HL-60/S4 treated with retinoic acid at 250 ng/mL for 4 days and 3 days (cell line): Measurements from ENCODE around the gene IFITM2.
"Not testable (repeated sequence)": the region's sequence is repeated elsewhere in the genome, so short reads cannot be mapped to it uniquely, and the experiment has no call there.

Source experiments
- in situ Hi-C: fragments of 300-500 bp; cut with MboI; formaldehyde crosslinking; loops from 2 replicates; pipeline ENCODE4 v1.7.0; 2022; ENCODE audit warnings: low sequenced_read_pairs

IFITM2 gene

DNA sequence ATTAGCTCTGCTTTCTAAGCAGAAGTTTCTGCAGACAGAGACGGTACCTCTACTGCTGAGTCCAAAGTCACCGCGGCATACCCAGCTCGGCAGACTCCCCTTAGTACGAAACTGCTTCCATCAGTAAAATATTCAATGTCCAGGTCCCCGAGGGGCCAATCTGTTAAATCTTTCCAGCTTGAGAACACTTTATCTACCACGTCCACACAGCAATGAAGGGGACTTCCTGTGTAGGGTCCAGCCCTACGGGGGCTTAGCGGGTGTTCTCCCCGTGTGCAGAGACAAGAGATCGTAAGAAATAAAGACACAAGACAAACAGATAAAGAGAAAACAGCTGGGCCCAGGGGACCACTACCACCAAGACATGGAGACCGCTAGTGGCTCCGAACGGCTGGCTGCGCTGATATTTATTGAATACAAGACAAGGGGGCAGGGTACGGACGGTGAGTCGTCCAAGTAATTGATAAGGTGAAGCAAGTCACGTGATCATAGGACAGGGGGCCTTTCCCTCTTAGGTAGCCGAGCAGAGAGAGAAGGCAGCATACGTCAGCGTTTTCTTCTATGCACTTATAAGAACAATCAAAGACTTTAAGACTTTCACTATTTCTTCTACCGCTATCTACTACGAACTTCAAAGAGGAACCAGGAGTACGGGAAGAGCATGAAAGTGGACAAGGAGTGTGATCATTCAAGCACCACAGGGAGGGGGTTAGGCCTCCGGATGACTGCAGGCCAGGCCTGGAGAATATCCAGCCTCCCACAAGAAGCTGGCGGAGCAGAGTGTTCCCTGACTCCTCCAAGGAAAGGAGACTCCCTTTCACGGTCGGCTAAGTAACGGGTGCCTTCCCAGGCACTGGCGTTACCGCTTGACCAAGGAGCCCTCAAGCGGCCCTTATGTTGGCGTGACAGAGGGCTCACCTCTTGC, 17.2 kb downstream of the IFITM2 start:
- in situ Hi-C loops, result not testable (repeated sequence)

DNA sequence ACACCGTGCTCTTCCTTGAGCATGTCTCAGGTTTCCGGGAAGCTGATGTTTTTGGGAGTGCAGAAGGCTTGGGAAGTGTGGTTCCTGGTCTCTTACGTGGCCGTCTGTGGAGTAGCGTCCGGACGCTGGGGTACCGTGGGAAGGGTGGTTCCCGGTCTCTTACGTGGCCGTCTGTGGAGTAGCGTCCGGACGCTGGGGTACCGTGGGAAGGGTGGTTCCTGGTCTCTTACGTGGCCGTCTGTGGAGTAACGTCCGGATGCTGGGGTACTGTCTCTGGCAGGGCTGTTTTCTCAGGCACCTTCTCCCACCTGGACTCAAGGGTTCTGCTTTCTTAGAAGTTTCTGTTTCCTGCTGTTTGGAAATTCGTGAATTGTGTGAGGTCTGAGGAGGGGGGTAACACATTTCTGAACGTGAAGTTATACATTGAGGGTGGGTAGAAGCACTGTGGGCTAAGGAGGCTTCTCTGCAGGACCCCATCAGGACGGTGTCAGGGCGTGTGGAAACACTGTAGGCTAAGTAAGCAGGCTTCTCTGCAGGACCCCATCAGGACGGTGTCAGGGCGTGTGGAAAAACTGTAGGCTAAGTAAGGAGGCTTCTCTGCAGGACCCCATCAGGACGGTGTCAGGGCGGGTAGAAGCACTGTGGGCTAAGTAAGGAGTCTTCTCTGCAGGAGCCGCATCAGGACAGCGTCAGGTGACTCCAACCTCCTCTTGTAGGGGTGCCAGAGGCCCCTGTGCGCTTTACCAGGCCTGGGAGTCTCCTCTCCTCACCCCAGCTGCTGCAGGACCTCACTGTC, 18.4 kb downstream of the IFITM2 start:
- in situ Hi-C loops, result no loop called here

DNA sequence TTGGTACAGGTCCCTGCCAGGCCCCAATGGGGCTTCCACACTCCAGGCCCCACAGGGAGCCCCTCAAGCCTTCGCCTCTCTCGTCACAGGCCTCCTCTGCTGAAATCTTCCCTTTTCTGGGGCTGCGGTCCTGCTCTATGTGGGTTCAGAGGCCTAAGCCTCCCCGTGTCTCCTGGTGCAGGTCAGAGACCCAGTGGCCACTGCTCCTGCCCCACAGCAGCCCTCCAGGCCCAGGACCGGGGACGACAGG, 18.9 kb downstream of the IFITM2 start:
- in situ Hi-C loops, result no loop called here

DNA sequence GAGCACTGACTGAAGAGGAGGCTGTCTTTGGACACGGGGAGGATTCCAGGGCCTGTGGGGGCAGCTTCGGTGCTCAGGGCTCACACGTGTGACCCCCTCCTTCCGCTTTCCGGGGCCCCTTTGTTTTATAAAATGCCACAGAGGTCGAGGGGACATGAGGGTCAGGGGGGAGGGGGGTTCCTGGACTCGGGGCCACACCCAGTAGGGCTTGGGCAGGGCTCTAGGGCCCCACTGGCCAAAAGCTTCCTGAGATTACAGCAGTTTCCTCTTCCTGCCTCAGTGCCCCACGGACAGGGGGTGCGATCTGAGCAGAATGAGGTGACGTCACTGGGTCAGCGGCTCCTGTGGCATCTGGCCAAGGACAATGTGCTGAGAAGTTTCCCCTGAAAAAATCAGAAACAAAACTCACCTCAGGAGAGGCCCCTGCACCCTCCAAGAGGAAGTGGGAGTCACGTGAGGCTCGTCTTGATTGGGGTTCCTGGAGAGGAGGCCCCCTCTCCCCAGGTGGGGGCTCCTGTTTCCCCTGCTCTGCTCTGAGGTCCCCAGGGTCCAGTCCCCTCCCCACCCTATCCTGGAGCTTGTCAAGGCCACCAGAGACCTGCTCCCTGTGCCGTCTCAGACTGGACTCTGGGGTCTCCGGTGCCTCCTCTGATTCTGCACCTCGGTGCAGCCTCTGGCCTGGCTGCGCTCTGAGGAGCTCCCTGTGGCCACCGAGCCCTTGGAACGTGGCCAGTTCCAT, 19.4 kb downstream of the IFITM2 start:
- in situ Hi-C loops, result no loop called here

DNA sequence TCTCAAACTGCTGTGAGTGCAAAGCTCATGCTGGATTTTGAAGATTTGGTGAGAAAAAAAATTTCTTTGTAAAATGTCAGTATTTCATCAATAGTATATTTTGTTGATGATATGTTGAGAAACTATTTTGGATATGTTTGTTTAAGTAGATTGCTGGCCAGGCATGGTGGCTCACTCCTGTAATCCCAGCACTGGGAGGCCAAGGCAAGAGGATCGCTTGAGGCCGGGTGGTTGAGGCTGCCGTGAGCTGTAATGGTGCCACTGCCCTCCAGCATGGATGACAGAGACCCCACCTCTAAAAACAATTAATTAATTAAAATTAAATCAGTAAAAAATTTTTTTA, 19.9 kb downstream of the IFITM2 start:
- in situ Hi-C loops, result no loop called here

DNA sequence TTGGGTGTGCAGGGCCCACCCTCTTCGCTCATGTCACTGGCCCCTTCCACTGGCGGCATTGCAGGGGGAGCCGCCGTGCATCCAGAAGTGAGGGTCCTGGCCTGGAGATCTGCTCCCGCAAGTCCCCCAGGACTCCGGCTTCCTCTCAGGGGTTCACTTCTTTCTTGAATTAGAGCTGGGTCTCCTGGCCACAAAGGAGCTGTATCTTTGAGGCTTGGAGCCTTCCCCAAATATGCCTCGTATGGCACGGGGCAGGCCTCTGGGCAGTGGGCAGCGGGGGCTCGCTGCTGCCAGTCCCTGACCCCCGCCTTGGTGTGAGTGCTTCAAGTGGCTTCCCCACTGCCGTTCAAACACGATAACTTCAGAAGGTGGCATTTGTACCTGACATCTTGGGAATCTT, 20.4 kb downstream of the IFITM2 start:
- in situ Hi-C loops, result no loop called here

DNA sequence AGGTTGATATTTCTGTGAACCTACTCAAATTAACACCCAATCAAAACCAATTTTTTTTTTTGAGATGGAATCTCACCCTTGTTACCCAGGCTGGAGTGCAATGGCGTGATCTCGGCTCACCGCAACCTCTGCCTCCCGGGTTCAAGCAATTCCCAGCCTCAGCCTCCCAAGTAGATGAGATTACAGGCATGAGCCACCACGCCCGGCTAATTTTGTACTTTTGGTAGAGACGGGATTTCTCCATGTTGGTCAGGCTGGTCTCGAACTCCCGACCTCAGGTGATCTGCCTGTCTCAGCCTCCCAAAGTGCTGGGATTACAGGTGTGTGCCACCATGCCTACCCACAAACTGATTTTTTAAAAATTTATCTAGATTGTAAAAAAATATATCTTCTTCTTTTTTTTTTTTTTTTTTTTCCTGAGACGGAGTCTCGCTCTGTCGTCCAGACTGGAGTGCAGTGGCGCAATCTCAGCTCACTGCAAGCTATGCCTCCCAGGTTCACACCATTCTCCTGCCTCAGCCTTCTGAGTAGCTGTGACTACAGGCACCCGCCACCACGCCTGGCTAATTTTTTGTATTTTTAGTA, 21.0 kb downstream of the IFITM2 start:
- in situ Hi-C loops, result not testable (repeated sequence)

DNA sequence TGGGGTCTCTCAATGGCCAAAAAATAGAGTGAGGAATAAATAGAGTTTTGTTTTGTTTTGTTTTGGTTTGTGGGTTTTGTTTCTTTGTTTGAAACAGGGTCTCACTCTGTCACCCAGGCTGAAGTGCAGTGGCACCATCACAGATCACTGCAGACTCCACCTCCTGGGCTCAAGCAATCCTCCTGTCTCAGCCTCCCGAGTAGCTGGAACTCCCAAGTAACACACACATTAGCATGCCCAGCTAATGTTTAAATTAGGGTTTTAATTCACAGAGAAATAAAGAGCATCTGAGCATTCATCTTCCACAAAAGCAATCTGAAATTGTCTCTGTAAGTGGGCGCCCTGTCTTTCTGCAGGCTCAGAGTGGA, 22.3 kb downstream of the IFITM2 start:
- in situ Hi-C loops, result no loop called here

DNA sequence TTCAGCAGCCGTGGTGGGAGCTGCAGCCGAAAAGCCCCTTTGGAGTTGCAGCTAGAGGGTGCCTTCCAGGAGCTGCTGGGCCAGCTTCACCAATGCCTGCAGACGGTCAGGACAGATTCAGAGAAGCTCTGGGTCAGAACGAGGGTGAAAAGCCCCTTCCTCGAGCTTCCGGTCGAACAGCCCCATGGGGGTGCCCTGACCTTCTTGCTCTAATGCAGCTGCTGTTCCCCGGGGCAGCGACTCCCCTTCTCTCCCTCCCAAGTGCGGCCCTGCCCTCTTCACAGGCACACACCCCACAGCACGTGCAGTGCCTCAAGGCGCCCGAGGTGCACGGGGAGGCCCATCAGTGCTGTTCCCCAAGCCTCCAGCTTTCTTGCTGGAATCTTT, 22.7 kb downstream of the IFITM2 start:
- in situ Hi-C loops, result no loop called here

DNA sequence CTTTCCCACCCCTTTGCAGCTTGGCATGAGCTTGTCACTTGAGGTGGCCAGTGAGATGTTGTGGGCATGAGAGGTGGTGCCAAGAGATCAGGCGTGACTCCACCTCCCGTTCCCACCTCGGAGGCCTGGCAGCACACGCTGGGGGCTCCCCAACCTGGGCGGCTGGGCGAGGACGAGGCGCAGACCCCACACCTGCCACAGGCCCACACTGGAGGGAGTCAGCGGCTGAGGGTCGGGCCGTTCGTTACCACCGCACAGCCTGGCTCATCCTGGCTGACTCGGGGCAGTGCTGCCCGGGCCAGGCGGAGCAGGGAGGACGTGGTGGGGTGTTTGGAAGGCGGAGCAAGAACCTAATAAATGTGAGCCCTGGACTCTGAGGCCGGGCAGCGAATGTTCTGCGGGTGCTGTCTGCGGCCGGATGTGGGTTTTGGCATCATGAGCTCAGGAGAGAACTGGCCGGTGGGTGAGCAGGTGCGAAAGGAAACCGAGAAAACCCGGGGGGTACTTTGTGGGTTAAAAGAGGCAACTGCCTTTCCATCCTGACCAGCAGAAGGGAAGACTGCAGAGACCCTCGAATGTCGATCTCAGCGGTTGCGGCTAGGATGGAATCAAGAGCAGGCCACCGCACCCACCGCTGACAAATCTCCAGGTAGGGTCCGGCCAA, 23.2 kb downstream of the IFITM2 start:
- in situ Hi-C loops, result no loop called here

DNA sequence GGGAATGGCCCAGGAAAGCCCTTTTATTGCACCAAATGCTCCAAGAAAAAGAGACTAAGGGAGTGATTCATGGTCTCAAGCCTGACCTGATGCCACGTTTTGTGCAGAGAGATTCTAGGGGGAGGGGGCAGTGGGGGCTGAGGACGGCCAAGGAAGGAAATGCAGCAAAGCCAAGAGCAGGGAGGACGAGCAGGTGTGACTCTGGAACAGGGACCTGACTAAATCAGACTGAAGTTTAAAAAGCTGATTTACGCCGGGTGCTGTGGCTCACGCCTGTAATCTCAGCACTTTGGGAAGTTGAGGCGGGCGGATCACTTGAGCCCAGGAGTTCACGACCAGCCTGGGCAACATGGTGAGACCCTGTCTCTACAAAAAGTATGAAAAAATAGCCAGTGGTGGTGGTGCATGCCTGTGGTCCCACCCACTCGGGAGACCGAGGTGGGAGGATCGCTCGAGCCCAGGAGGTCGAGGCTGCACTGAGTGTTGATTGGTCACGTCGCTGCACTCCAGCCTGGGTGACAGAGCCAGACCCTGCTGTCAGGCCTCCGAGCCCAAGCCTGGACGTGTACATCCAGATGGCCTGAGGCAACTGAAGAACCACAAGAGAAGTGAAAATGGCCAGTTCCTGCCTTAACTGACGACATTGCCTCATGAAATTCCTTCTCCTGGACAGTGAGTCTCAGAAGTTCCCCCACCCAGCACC, 23.9 kb downstream of the IFITM2 start:
- in situ Hi-C loops, result no loop called here

DNA sequence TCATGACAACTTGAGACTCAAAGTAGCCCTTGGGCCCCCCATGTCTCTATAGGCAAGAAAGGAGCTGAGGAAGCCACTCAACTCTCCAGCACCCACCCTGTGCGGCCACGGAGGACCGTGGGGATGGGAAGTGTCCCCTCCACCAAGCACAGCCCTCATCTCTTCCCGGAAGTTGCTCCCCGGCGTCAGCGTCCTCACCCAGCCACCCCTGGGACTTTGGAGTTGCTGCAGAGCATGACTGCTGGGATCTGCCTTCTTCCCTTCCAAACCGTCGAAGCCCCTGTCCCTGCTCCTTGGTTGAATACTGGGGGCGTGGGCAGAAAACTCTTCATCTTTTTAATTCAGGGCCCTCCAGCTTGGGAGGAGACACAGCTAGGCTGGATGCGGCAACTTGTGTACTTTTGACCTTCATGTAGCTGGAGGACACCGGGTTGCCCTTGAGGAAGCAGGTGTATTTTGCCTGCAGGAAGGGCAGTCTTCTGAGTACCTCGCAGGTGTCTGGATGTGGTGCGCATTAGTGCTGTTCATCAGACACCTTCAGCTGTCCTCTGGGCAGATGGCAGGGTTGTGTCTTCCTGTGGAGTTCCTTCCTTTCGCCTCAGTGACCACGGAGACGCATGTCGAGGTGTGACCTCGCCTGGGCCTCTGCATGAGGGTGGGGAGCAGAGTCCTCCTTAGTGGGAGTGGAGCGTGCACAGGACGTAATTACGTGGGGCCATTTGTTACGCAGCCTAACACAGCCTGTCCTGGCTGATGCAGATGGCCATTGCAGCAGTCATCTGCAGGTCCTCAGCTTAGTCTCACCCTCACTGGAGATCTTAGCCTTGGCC, 25.2 kb downstream of the IFITM2 start:
- in situ Hi-C loops, result no loop called here

DNA sequence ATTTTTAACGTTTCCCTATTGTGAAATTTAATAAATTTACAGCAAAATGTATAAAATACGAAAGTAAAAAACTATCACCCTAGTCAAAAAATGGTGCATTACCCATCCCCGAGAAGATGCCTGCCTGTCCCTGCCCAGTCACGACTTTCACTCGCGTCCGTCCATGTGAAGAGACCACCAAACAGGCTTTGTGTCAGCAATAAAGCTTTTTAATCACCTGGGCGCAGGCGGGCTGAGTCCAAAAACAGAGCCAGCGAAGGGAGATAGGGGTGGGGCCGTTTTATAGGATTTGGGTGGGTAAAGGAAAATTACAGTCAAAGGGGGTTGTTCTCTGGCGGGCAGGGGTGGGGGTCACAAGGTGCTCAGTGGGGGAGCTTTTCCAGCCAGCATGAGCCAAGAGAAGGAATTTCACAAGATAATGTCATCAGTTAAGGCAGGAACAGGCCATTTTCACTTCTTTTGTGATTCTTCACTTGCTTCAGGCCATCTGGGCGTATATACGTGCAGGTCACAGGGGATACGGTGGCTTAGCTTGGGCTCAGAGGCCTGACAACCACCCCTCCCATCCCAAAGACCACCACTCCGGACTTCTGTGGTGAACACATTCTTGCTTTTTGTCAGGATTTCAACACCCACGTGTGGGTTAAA, 26.1 kb downstream of the IFITM2 start:
- in situ Hi-C loops, result not testable (repeated sequence)

DNA sequence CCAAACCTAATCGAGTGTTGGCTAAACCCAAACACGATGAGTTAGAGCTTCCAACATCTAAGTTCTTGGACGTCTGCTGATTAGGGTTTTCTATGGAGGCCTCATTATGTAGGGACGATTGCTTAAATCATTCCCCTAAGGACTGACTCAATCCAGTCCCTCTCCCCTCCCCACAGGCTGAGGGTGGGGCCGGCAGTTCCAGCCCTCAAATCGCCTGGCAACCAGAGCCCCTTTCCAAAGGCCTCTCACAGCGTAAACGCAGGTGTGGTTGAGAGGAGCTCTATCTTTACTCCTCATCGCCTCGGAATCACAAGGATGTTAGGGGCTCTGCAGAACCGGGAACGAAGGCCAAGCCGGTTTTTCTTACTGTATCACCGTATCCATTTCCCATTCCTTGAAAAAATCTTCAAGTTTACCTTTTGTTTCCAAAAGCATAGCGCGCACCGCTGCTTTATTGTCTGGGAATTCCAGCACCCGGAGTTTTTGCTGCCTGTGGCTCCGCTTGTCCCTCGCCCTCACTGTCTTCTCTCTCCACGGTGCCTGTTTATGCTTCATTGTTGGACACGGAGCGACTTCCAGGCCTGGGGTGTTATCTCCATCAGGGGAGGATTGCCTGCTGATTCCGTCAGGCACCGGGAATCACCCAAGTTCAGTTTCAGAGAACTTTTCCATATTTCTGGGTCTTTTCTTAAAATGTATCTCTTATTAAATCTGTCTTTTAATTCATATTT, 26.8 kb downstream of the IFITM2 start:
- in situ Hi-C loops, result no loop called here

DNA sequence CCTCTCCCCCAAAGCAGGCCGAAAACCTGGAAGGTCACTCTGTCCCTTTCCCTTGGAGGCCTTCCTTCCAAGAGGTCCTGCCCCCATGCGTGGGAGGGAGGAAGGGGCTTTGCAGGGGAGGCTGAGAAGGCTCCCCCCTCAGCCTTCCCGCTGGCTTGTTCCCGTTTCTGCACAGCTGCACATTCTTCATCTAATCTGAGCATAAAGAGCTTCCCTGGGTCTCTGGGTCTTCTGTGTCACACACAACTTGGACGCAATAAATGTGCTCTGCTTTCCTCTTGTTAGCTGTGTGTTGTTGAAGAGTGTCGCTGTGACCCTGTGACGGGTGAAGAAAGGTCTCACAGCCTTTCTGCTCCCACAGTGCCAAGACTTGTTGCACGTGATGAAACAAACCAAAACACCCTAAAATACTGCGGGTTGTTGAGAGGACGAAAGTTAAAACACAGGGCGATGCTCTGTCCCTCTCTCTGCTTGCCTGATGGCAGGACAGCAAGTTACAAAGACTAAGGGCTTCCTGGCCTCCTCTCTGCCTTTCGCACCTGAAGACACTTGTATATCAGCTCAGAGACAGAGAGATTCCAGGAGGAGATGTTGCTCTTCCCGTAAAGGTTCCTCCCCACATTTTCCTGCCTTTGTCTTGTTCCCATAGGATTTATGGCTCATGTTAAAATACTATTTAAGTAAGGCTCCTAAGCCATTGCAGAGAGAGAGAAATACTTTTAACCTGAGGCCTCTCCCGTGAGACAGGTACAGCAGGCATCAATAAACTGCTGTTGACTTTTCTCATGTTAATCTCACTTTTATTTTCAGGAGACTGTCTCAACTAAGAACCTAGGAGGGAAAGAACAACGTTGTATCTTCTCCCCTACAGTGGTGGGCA, 28.4 kb downstream of the IFITM2 start:
- in situ Hi-C loops, result no loop called here

DNA sequence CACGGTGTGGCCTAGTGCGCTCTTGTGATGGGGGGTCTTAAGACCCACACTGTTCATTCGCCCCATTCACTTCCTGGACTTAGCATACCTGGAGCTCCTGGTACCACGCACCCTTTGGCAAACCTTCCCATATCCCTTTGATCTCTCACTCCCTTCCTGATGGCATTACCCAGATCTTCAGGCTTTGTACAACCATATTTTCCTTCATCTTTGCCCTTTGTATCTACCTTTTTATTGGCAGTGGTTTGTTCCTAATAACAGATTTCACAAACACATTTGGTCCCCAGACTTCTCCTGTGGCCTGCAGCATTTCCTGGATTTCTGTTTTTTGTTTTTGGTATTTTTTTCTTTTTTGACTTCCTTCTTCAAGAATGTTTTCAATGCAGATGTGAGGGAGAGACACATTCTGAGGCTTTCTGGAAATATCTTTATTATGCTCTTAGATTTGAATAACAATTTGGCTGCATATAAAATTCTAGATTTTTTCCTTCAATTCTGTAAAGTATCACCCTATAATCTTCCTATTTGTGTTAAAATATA, 29.1 kb downstream of the IFITM2 start:
- in situ Hi-C loops, result no loop called here

DNA sequence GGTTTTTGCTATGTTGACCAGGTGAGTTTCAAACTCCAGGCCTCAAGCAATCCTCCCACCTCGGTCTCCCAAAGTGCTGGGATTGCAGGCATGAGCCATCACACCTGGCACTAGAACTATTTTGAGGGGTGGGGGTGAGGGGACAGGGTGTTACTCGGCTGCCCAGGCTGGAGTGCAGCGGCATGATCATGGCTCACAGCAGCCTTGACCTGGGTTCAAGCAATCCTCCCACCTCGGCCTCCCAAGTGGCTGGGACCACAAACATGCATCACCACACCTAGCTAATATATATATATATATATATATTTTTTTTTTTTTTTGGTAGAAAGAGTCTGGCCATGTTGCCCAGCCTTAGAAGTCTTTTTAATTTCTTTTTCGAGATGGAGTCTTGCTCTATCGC, 30.1 kb downstream of the IFITM2 start:
- in situ Hi-C loops, result no loop called here
